Omental fat pad (tissue), 4 donors: ENCODE results near the gene LRGUK. TPM values are rescaled to one million over a fixed set of nuclear protein-coding genes. Genes with fewer than 3 reads are reported as not detected.
"Not testable (repeated sequence)": the region's sequence is repeated elsewhere in the genome, so short reads cannot be mapped to it uniquely, and the experiment has no call there.

Experiments
- ATAC-seq: fragments of 150-250 bp; one replicate; pipeline ENCODE4 v1.9.1; 2016; ENCODE audit warnings: mild to moderate bottlenecking, moderate library complexity; ENCODE audit not compliant: low FRiP score
- DNase-seq: peaks from one replicate; pipeline ENCODE4 v3.0.0-alpha.2; 2019; ENCODE audit warnings: low spot score
- CTCF ChIP-seq, 3 donors: fragments of 450-650 bp; IDR thresholded peaks; one replicate each; pipeline ENCODE4 v1.5.1; 2016 to 2017; ENCODE audit warnings: antibody characterized with exemption in 3 of 3, mild to moderate bottlenecking in 3 of 3, moderate library complexity in 2 of 3
- total RNA-seq, 4 donors: library from RNA; depleted of rRNA; stranded (reverse); fragments of >200 nt; gene quantifications; one replicate each; pipeline ENCODE4 v1.1.0, GENCODE V29; 2016

Gene LRGUK
- 1 to 10 TPM in 1 of 4 donors, under 1 TPM in 3; 0.16 to 1.2 (median 0.51) TPM for total RNA-seq

GRCh38 chr7:134126966-134127848 is at the start of gene LRGUK:
Gene LRGUK, plus strand, starts transcription at chr7:134127340. Its CDS starts 28 bp downstream, at chr7:134127368.
- TF ChIP-seq CTCF (IDR thresholded peaks at IDR 0.05), result no peak
- DNase-seq (peak; percentile 51), ATAC-seq (peak; percentile 90)

- DNase-seq, ATAC-seq: not testable (repeated sequence)
Measured at GRCh38 chr7:134077560-134077959, 49.6 kb upstream of the LRGUK start.

- no peak for TF ChIP-seq CTCF (IDR thresholded peaks at IDR 0.05)
- ATAC-seq (no peak), DNase-seq (no peak)
Measured at GRCh38 chr7:134078991-134079390, 48.1 kb upstream of the LRGUK start.

GRCh38 chr7:134081695-134082094 is 45.4 kb upstream of the LRGUK start:
- DNase-seq, result no peak
- no peak for TF ChIP-seq CTCF (IDR thresholded peaks at IDR 0.05)
- no peak for ATAC-seq

- ATAC-seq (no peak), DNase-seq (no peak)
- TF ChIP-seq CTCF (IDR thresholded peaks at IDR 0.05), result no peak
Measured at GRCh38 chr7:134083766-134084487, 43.2 kb upstream of the LRGUK start.

GRCh38 chr7:134084488-134085144 is 42.5 kb upstream of the LRGUK start:
- DNase-seq, result no peak
- ATAC-seq, result no peak
- no peak for TF ChIP-seq CTCF (IDR thresholded peaks at IDR 0.05)

GRCh38 chr7:134085311-134085710 is 41.8 kb upstream of the LRGUK start:
- no peak for TF ChIP-seq CTCF (IDR thresholded peaks at IDR 0.05)
- ATAC-seq (no peak), DNase-seq (no peak)
